ENCODE results near the gene MAP3K5.

GRCh38 chr6:136587527-136587926, 204.8 kb downstream of the MAP3K5 start:
- no peak for TF ChIP-seq POLR2A (IDR thresholded peaks at IDR 0.05; ENCODE audit: low read depth, low read length)
- TF ChIP-seq POLR2AphosphoS5 (IDR thresholded peaks at IDR 0.05; ENCODE audit: low read depth, low read length) = no peak
- TF ChIP-seq TAF1 (IDR thresholded peaks at IDR 0.05; ENCODE audit: low read depth, low read length) = no peak
